Measurements from ENCODE around the gene GALNT5. TPM values are rescaled to one million over a fixed set of nuclear protein-coding genes. Genes with fewer than 3 reads are reported as not detected.

GALNT5 gene
- total and polyA plus RNA-seq, 10 of the 15 experiments (the other 5 are each of a cell fraction or from before 2014, with no cell fraction given), result under 0.01 to 0.25 (median 0.03) TPM; not detected in 4

DNA sequence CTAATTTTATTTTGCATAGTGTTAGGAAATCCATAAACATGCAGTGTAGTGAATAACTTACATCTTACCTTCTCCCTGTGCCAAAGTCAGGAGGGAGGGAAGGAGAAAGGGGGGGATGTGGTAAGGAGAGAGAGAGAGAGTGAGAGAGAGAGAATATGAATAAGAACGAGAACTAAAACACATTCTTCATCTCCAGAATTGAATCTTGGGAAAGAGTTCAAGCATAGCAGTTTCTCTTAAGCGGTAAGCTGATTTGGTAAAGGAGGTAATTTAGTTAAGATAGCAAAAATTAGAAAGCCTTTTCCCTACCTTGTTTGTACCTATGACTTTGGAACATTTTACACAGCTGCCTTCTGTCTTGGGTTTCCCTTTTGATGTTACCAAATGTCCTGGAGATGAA, 52.4 kb downstream of the GALNT5 start:
- in situ Hi-C loops (cut with MboI) (loop anchor here (10.0 kb wide), 1 partner anchor 445 kb away; no protein-coding TSS in a partner anchor), intact Hi-C loops (cut with micrococcal nuclease; ENCODE audit: unreplicated experiment) (loop anchor here (10.0 kb wide), 1 partner anchor 565 kb away; the partner anchor contains the start of gene ACVR1)
- no peaks in the 10 kb centered on the region for H3K9me3 ChIP-seq (replicated peaks; ENCODE audit: control insufficient read depth, insufficient read depth, low read length)
- H3K4me3 ChIP-seq, result no peak overlapping the region
- TF ChIP-seq JUNB (IDR thresholded peaks at IDR 0.05) (0 out of 2 replicates have a peak, but pooled peaks have one; percentile 20), MYB (IDR thresholded peaks at IDR 0.05; ENCODE audit: borderline replicate concordance, low read depth, low read length) (no peak), RUNX3 (IDR thresholded peaks at IDR 0.05; ENCODE audit: low read length) (peak; percentile 48; the same call in 1 of the 2 replicates), NFIC (IDR thresholded peaks at IDR 0.05; ENCODE audit: low read depth, low read length) (peak; percentile 37; the same call in 1 of the 2 replicates)
- no peak overlapping the region for H3K9ac ChIP-seq (ENCODE audit: control insufficient read depth, insufficient read depth, low read length)
- H3K27me3 ChIP-seq (replicated peaks in 1 of 2; ENCODE audit: control insufficient read depth in 2 of 2, insufficient read depth in 2 of 2, low read length in 1 of 2), result no peaks in the 10 kb centered on the region
- ATAC-seq (no peak), FAIRE-seq (no peak), DNase-seq (ENCODE audit: low read depth, low spot score) (no peak)
- BruUV-seq (replicated peaks), result no TSS peak
- RAD21 ChIA-PET (ENCODE audit: unreplicated experiment), result interaction anchor here (1.5 to 1.7 kb wide), 2 partner anchors 18 to 182 kb away, joined by 3 to 5 read pairs; no protein-coding TSS in a partner anchor
- no peaks in the 10 kb centered on the region for H3K36me3 ChIP-seq (ENCODE audit: control insufficient read depth in 2 of 2, insufficient read depth in 2 of 2, low read length in 1 of 2)
- H4K20me1 ChIP-seq (ENCODE audit: control insufficient read depth, insufficient read depth), result no peaks in the 10 kb centered on the region
- CTCF ChIA-PET, result interaction anchor here (1.4 to 12.1 kb wide), 6 partner anchors 8 to 183 kb away, joined by 3 to 226 read pairs (median 13); partner anchors contain the start of gene ERMN
- no peaks in the 10 kb centered on the region for H3K79me2 ChIP-seq (ENCODE audit: control insufficient read depth, insufficient read depth, low read length)
- H3K4me1 ChIP-seq (ENCODE audit: control insufficient read depth, insufficient read depth, low read length), result no peaks in the 10 kb centered on the region
- POLR2A ChIA-PET, result no interaction called here
- H2AFZ ChIP-seq (ENCODE audit: control insufficient read depth, low read depth, low read length), result no peak overlapping the region
- WGBS (ENCODE audit: insufficient coverage, insufficient replicate concordance, low lambda C conversion rate, missing lambda C conversion rate), result 6% methylated on average over 2 of the region's 2 CpGs
- H3K4me2 ChIP-seq (ENCODE audit: control insufficient read depth, insufficient read depth), result no peak overlapping the region
- SMC1A ChIA-PET (ENCODE audit: uncharacterized antibody, unreplicated experiment), result interaction anchor here (0.9 to 2.2 kb wide), 9 partner anchors 7 to 181 kb away, joined by 3 to 10 read pairs (median 4); partner anchors contain the start of gene ERMN
- H3K27ac ChIP-seq (ENCODE audit: control insufficient read depth, insufficient read depth), result no peak overlapping the region

DNA sequence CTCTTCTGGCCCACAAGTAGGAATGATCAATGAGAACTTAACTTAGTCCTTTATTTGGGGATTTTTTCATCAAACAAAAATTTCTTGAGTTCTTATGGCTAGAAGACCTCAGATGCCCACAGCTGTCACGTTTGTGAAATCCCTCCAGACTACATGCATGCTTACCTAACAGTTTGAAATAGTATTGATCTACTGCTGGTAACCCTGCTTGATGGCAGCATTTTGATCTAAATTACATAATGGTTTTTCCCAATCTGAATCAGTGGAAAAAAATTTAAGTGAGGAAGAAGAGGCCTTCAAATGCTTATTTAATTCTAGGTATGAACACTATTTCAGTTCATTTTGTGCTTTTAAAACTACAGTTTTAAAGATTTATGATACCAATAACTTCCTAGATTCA, 54.2 kb downstream of the GALNT5 start:
- no peaks in the 10 kb centered on the region for H4K20me1 ChIP-seq (ENCODE audit: control insufficient read depth, insufficient read depth)
- 36% methylated on average over 1 of the region's 1 CpG for WGBS (ENCODE audit: insufficient coverage, insufficient replicate concordance, low lambda C conversion rate, missing lambda C conversion rate)
- intact Hi-C loops (cut with micrococcal nuclease; ENCODE audit: unreplicated experiment) (no loop called here), in situ Hi-C loops (cut with MboI) (no loop called here)
- CTCF ChIA-PET, result interaction anchor here (1.2 to 12.1 kb wide), 4 partner anchors 10 to 24 kb away, joined by 3 to 226 read pairs (median 22); partner anchors contain the start of gene ERMN
- no peak overlapping the region for H3K4me2 ChIP-seq (ENCODE audit: control insufficient read depth, insufficient read depth)
- no peak overlapping the region for H3K4me3 ChIP-seq
- no peak overlapping the region for H3K27ac ChIP-seq (ENCODE audit: control insufficient read depth, insufficient read depth)
- H3K9me3 ChIP-seq (replicated peaks; ENCODE audit: control insufficient read depth, insufficient read depth, low read length), result no peaks in the 10 kb centered on the region
- DNase-seq (ENCODE audit: low read depth, low spot score), result no peak
- H2AFZ ChIP-seq (ENCODE audit: control insufficient read depth, low read depth, low read length), result no peak overlapping the region
- POLR2A ChIA-PET, result no interaction called here
- ATAC-seq, result no peak
- H3K4me1 ChIP-seq (ENCODE audit: control insufficient read depth, insufficient read depth, low read length), result no peaks in the 10 kb centered on the region
- FAIRE-seq, result no peak
- H3K27me3 ChIP-seq (replicated peaks in 1 of 2; ENCODE audit: control insufficient read depth in 2 of 2, insufficient read depth in 2 of 2, low read length in 1 of 2), result no peaks in the 10 kb centered on the region
- BruUV-seq (replicated peaks), result no TSS peak
- RAD21 ChIA-PET (ENCODE audit: unreplicated experiment), result interaction anchor here (1.1 to 1.5 kb wide), 2 partner anchors 11 to 180 kb away, joined by 3 read pairs; no protein-coding TSS in a partner anchor
- H3K36me3 ChIP-seq (ENCODE audit: control insufficient read depth in 2 of 2, insufficient read depth in 2 of 2, low read length in 1 of 2), result no peaks in the 10 kb centered on the region
- H3K79me2 ChIP-seq (ENCODE audit: control insufficient read depth, insufficient read depth, low read length), result no peaks in the 10 kb centered on the region
- SMC1A ChIA-PET (ENCODE audit: uncharacterized antibody, unreplicated experiment), result interaction anchor here (1.4 to 2.2 kb wide), 4 partner anchors 8 to 180 kb away, joined by 3 to 10 read pairs (median 8); no protein-coding TSS in a partner anchor
- H3K9ac ChIP-seq (ENCODE audit: control insufficient read depth, insufficient read depth, low read length), result no peak overlapping the region
- TF ChIP-seq, protein P1, sequence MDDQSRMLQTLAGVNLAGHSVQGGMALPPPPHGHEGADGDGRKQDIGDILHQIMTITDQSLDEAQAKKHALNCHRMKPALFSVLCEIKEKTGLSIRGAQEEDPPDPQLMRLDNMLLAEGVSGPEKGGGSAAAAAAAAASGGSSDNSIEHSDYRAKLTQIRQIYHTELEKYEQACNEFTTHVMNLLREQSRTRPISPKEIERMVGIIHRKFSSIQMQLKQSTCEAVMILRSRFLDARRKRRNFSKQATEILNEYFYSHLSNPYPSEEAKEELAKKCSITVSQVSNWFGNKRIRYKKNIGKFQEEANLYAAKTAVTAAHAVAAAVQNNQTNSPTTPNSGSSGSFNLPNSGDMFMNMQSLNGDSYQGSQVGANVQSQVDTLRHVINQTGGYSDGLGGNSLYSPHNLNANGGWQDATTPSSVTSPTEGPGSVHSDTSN (IDR thresholded peaks at IDR 0.05; ENCODE audit: insufficient replicate concordance, low read depth, low read length), result no peak
- TF ChIP-seq IRF4 (IDR thresholded peaks at IDR 0.05; ENCODE audit: low read depth, low read length) (no peak), CBX5 (IDR thresholded peaks at IDR 0.05; ENCODE audit: low read depth) (no peak), FOXK2 (IDR thresholded peaks at IDR 0.05) (no peak), CEBPB (IDR thresholded peaks at IDR 0.05; ENCODE audit: borderline replicate concordance in 1 of 2, low read depth in 2 of 2, low read length in 2 of 2) (no peak), CBX3 (IDR thresholded peaks at IDR 0.05; ENCODE audit: borderline replicate concordance, low read depth) (no peak), TBL1XR1 (IDR thresholded peaks at IDR 0.05; ENCODE audit: low read depth, low read length) (no peak)
- TF ChIP-seq, protein P2, sequence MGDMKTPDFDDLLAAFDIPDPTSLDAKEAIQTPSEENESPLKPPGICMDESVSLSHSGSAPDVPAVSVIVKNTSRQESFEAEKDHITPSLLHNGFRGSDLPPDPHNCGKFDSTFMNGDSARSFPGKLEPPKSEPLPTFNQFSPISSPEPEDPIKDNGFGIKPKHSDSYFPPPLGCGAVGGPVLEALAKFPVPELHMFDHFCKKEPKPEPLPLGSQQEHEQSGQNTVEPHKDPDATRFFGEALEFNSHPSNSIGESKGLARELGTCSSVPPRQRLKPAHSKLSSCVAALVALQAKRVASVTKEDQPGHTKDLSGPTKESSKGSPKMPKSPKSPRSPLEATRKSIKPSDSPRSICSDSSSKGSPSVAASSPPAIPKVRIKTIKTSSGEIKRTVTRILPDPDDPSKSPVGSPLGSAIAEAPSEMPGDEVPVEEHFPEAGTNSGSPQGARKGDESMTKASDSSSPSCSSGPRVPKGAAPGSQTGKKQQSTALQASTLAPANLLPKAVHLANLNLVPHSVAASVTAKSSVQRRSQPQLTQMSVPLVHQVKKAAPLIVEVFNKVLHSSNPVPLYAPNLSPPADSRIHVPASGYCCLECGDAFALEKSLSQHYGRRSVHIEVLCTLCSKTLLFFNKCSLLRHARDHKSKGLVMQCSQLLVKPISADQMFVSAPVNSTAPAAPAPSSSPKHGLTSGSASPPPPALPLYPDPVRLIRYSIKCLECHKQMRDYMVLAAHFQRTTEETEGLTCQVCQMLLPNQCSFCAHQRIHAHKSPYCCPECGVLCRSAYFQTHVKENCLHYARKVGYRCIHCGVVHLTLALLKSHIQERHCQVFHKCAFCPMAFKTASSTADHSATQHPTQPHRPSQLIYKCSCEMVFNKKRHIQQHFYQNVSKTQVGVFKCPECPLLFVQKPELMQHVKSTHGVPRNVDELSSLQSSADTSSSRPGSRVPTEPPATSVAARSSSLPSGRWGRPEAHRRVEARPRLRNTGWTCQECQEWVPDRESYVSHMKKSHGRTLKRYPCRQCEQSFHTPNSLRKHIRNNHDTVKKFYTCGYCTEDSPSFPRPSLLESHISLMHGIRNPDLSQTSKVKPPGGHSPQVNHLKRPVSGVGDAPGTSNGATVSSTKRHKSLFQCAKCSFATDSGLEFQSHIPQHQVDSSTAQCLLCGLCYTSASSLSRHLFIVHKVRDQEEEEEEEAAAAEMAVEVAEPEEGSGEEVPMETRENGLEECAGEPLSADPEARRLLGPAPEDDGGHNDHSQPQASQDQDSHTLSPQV (IDR thresholded peaks at IDR 0.05), result no peak

Data from GM12878 (cell line).